Measurements from ENCODE around the gene VBP1. TPM values are rescaled to one million over a fixed set of nuclear protein-coding genes. Genes with fewer than 3 reads are reported as not detected.
"Not testable (repeated sequence)": the region's sequence is repeated elsewhere in the genome, so short reads cannot be mapped to it uniquely, and the experiment has no call there.

VBP1 gene, protein sequence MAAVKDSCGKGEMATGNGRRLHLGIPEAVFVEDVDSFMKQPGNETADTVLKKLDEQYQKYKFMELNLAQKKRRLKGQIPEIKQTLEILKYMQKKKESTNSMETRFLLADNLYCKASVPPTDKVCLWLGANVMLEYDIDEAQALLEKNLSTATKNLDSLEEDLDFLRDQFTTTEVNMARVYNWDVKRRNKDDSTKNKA
- 100 to 1,000 TPM in 3 of 4 donors, 10 to 100 TPM in 1; 81.3 to 112 (median 103) TPM for polyA plus RNA-seq (ENCODE audit: insufficient read length in 4 of 4)

DNA sequence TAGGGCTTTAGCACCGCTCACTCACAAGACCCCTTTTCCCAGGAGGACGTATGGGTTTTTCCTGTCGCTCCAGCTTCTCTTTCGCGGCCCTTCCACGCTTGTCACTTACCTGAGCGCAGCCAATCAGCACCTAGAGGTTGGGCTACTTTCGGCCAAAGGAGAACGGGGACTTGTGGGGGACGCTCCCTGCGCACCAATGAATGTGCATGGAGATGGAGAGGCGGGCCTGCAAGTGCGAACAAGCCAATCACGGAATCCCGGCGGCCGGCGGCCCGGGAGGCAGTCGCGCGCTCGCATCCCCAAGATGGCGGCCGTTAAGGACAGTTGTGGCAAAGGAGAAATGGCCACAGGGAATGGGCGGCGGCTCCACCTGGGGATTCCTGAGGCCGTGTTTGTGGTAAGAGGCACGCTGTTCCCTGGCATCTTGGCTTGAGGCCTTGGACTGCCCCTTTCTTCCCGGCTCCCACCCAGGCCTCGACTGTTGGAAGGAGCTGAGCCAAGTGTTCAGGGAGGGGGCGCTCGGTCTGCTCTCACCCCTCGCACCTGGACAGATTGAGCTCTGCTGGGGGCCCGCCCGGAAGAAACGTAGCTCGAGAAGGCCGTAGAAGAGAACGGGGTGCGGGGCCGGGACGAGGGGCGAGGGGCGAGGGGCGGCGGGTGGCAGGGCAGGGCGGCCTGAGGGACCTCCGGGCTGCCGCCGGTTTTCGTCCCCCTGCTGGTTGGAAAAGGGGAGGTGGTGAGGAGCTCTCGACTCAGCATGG, at the start of gene VBP1:
Gene VBP1, plus strand, starts transcription at position 282 of the 761 bp plus-strand sequence. Its CDS starts 23 bp downstream, at position 305.
- DNase-seq (ENCODE audit: low read depth in 4 of 4, low spot score in 3 of 4): peak; percentile 66 to 82 (median 78)

DNA sequence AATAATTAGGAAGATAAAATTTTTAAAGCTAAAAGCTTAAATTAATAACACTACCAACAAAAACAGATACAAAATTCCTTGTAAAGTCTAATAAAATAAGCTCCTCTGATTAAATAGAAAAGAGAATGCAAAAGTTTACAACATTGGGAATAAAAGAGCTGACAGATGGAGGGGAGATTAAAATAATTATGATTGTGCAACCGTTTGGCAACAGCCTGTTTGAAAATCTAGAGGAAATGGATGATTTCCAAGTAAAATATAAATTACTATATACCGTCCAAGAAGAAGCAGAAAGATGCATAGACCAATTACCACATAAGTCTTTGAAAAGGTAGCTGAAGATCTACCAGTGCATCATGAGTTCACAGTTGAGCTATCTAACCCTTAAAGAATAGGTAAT, 46.4 kb upstream of the VBP1 start:
- no peak for DNase-seq (ENCODE audit: low read depth in 4 of 4, low spot score in 3 of 4)

DNA sequence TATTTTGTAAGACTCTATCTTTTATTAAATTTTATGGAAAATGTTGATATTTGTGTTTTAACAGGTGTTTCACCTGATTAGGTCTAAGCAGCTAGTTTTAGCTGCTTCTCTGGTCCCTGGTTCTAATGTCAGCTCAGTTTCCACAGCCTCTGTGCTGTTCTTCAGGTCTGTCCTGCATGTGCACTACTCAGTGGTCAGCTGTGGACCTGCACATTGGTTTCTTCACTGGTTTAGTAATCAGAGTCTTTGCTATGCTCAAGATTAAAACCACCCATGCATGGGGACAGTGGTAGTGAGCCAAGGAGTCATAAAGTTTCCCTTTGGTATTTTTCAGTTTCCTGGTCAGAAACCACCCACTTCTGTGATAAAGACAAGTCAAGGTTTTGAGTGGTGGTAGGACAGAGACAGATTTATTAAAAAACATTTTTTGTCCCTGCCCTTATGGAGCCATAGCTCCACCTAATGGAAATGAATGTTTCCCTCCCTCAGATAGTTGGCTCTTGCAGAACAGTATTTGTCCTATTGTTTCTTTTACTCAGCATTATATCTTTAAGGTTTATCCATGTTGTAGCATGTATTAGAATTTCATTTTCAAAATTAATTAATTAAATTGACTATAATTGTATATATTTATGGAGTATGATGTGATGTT, 36.8 kb upstream of the VBP1 start:
- DNase-seq (ENCODE audit: low read depth in 4 of 4, low spot score in 3 of 4): no peak

DNA sequence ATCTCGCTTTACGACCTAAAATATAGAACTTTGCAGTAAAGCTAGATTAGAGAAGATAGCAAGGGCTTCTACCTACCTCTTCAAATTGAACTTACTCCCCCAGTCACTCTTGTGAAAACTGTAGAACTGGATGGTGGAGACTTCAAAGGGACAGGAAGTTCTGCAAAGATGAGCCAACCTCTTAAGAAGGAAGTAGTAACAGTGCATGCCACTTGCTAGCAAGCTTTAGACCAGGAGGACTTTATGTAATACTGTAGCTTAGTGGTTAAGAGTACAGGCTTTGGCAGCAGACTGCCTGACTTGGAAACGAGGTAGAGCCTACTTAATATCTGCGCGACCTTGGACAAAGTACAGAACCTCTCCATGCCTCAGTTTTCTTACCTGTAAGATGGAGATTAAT, 27.5 kb upstream of the VBP1 start:
- no peak for DNase-seq (ENCODE audit: low read depth in 4 of 4, low spot score in 3 of 4)

DNA sequence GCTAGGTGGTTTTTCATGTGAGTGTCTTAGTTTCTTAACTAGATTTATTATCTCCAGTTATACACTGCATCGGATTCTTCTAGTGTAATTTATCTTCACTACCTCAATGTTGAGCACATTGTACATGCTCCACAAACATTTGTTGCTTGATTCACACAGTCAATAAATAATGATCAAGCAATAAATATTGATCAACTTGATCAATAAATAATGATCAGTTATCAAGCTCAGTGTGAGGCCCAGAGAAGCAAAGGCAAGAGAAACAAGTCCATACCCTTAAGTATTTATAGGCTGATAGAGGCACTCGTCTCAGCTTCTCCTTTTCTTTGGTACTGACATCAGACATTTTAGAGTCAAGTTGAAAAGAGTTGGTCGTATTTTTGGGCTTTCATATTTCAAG, 5.1 kb upstream of the VBP1 start:
- no peak for DNase-seq (ENCODE audit: low read depth in 4 of 4, low spot score in 3 of 4)

DNA sequence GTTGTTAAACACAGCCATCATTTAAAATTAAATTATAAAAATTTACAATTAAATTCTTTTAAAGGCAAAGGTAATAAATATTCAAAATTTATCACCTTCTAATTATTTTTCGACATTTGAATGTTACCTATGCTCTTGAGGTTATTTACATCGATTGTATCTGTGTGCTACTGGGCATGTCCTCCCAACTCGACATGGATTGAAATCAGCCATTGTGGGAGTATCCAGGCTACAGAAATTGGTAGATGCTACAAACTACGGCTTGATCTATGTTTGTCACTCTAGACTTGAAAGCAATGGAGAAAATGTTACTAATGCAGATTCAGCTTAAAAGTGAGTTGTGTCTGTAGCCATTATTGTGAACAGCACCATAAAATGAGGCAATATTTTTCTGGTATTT, 2.5 kb upstream of the VBP1 start:
- no peak for DNase-seq (ENCODE audit: low read depth in 4 of 4, low spot score in 3 of 4)

DNA sequence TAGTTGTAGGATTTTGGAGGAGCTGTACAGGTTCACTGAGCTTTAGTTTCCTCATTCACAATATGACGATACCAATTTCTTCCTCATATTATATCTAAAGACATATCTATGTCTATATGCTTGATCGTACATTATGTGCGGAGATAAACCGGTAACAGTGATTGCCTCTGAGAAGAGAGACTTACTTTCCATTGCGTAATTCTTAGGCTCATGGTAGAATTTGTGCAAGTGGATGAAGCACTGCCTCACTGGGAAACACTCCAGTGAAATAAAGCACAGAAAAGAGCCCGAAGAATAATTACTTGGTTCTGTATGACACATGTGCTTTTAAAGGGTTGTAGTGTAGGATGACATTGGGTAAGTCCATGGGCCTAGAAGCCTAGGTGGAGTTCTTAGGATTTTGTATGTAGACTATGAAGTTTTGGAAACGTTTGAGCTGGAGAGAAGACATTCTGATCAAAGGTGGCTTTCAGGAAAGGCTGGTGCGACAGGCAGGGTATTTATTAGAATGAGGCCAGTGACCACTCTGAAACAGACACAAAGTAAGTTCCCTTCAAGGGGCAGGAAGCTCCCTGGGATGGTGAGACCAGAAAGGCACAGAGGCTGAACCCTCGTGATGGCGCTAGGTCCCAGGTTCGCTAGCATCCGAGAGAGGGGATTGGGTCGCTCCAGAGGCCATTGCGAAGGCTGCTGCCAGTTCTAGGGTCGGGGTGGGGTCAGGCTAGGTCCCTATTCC, 649 bp upstream of the VBP1 start:
- DNase-seq (ENCODE audit: low read depth in 4 of 4, low spot score in 3 of 4): no peak

DNA sequence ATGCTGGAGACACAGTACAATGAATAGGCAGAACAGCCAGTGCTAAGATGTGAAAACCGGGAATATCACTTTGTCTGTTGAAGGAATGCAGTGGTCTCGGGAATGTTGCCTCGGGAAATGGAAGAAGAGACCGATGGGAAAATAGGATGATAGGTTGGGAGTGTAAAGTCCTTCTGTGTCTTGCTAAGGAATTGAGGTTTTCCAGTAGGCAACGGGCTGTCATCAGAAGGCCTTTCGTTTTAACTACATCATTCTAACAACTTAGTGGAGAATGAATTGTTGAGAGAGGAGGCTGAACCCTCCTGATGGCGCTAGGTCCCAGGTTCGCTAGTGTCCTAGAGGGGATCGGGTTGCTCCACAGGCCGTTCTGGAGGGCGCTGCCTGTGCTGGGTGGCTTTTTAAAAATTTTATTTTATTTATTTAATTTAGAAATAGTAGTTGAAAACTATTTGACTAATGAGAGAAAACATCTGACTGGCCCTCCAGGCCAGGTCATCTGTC, 730 bp downstream of the VBP1 start:
- no peak for DNase-seq (ENCODE audit: low read depth in 4 of 4, low spot score in 3 of 4)

DNA sequence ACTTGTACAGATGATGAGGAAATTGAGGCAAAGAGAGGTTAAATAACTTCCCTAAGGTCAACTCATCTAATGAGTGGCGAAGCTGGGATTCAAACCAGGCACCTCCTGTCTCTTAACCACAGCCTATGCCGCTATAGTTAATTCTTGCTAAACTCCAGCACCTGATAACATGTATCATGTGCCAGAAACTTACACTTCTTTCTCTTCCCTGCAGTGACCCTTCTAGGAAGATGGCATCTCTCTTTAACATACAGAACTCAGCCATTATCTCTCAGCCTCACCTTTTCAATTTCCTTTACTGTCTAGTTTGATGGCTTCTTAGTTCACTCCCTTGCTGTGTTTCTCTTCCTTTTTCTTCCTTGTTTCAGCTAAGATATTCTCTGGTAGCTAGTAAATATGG, 2.5 kb downstream of the VBP1 start:
- no peak for DNase-seq (ENCODE audit: low read depth in 4 of 4, low spot score in 3 of 4)

DNA sequence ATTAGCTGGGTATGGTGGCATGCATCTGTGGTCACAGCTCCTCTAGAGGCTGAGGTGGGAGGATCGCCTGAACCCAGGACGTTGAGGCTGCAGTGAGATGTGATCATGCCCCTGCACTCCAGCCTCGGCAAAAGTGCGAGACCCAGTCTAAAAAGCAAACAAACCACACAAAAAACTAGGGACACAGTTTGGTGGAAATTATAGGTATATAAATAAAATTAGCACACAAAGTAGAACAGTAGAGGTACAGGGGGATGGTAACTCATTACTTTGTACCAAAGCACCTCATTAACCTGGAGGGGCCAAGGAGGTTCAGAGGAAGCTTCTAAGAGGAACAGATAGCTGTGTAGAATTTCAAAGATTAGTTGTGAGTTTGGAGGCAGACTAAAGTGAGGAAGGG, 5.1 kb downstream of the VBP1 start:
- DNase-seq (ENCODE audit: low read depth in 4 of 4, low spot score in 3 of 4): no peak

DNA sequence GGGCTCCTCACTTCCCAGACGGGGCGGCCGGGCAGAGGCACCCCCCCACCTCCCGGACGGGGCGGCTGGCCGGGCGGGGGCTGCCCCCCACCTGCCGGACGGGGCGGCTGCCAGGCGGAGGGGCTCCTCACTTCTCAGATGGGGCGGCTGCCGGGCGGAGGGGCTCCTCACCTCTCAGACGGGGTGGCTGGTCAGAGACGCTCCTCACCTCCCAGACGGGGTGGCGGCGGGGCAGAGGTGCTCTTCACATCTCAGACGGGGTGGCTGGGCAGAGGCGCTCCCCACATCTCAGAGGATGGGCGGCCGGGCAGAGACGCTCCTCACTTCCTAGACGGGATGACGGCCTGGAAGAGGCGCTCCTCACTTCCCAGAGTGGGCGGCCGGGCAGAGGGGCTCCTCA, 7.5 kb downstream of the VBP1 start:
- DNase-seq (ENCODE audit: low read depth in 4 of 4, low spot score in 3 of 4): not testable (repeated sequence)

DNA sequence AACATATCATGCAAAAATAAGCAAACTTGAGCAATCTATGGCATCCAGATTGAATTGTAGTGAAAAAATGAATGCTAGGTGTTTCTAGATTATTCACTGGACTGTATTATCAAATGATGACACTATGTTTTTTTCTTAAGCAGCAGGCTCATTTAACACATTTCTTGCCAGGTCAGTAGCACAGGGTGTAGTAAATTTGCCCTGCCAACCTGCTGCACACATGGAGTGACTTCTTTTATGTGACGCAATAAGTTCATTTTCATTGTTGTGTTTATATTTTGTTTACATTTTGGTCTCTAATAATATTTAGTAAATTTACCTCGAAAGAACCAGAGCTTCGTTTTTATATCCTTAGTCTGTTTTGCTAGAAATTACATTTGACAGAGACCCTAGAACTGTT, 9.5 kb downstream of the VBP1 start:
- DNase-seq (ENCODE audit: low read depth in 4 of 4, low spot score in 3 of 4): no peak

DNA sequence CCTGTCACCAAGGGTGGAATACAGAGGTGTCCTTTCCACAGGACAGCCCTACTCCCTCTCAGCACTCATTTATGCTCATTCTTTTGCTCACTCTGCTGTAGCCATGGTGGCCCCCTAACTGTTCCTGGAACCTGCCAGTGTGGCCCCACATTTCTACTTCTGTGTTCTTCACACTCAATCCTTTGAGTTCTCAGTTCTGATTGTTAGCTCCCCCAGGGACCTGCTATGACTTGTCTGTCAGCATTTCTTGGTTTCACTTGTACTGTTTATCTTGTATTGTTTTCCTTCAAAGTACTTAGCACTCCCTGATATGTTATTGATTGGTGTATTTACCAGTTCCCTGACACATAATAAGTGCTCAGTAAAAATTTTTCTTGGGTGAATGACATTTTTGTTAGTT, 14.9 kb downstream of the VBP1 start:
- DNase-seq (ENCODE audit: low read depth in 4 of 4, low spot score in 3 of 4): no peak

DNA sequence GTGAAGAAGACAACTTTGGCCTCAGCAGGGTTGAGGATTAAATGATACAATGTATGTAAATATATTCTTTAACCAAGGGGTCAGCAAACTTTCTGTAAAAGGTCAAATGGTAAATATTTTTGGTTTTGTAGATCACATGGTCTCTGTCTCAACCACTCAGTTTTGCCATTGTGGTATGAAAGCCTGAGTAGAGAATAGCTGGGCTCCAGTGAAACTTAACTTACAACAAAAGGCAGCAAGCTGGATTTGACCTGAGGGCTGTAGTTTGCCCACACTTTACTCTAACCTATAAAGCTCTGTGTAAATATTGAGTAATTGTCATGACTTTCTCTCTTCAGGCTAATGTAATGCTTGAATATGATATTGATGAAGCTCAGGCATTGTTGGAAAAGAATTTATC, 19.6 kb downstream of the VBP1 start:
- DNase-seq (ENCODE audit: low read depth in 4 of 4, low spot score in 3 of 4): no peak

DNA sequence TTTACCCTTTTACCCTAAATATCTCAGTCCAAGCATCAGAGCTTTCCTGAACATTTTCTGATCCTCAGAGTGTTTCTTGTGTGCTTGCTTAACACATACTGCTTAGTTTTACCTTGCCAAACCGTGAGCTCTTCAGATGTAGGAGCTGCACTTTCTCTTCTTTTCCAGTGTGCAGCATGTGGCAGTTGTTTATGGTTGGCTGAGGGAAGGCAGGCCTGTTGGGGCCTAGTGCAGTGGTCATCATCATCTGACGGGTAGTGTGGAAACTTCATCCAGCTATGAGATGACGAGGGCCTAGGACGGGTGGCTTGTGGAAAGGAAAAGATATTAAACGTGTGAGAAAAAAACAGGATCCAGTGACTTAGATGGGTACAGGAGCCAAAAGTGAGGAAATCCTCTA, 21.5 kb downstream of the VBP1 start:
- DNase-seq (ENCODE audit: low read depth in 4 of 4, low spot score in 3 of 4): no peak

DNA sequence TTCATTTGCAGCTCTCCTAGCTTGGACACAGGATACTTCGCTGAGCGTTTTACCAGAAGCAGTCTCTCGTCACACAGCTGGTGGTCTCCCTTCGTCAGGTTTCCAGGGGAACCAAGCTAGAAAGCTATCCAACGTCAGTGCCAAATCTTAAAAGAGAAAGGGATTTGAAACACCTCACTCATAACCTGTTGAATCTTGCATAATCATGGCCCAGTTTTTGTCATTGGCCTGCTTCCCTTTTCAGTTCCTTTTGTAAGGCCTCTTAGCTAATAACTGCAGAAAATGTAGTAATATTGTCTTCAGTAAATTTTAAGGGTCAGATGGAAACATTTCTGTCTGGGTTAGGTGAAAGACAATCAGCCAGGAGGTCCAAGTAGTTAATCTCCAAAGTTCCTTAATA, 26.0 kb downstream of the VBP1 start:
- DNase-seq (ENCODE audit: low read depth in 4 of 4, low spot score in 3 of 4): no peak

DNA sequence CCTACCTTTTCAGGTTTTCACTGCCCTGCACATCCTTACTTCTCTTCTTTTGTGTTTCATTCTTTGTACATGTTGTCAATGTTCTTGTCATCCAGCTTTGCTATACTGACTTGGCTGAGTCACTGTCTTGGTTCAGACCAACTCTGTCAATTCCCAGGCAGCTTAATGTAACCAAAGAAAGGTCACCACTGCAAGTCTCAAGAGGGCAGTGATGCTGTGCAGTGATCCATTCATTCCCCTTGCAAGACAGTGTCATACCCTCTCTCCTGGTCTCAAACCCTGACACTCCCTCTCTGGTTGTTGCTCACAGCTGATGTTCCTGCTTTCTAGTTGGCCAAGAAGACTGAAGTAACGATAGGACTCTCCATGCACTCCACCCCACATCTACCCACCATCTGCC, 30.5 kb downstream of the VBP1 start:
- DNase-seq (ENCODE audit: low read depth in 4 of 4, low spot score in 3 of 4): no peak

DNA sequence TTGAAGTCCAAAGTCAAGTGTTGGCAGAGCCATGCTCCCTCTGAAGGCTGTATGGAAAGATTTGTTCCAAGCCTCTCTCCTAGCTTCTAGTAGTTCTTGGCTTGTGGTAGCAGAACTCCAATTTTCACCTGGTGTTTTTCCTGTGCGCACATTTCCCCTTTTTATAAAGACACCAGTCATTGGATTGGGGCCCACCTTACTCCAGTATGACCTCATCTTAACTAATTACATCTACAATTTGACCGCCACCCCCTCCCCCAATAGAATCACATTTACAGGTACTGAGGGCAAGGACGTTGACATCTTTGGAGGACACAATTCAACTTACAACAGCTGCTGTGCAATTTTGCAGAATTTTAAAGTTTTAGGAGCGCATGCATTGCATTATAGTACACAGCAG, 31.2 kb downstream of the VBP1 start:
- no peak for DNase-seq (ENCODE audit: low read depth in 4 of 4, low spot score in 3 of 4)

DNA sequence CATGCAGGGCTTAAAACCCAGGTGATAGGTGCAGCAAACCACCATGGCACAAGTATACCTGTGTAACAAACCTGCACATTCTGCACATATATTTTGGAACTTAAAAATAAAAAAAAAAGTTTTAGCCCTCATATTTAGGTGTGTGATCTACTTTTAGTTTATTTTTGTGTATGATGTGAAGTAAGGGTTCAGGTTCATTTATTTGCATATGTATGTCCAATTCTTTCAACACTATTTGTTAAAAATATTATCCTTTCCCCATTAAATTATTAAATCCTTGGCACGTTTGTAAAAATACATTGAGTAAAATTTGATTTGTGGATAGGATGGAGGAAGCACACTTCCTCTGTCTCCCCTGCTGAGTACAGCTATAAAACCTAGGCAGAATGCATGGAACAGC, 35.1 kb downstream of the VBP1 start:
- no peak for DNase-seq (ENCODE audit: low read depth in 4 of 4, low spot score in 3 of 4)

DNA sequence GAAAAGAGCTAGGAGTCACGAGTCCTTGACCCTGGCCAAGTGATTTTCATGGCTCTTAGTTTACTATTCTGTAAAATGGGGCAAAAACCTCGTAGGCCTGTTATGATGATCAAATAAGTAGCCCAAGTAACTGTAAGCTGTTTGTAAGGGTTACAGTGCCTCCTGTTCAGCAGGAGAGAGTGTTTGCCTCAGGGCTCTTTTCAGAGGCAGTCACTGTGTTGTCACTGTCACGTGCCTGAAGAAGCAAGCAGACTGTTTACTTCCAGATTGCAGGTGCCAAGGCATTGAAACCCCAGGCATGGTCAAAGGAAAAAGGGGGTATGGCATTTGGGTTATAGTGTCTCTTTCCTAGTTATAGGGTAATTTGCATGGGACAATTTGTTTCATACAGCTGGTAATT, 43.5 kb downstream of the VBP1 start:
- no peak for DNase-seq (ENCODE audit: low read depth in 4 of 4, low spot score in 3 of 4)
